GM12878 (cell line): ENCODE data around the gene CDK3. TPM values are rescaled to one million over a fixed set of nuclear protein-coding genes. Genes with fewer than 3 reads are reported as not detected.

ENCODE experiments used
- ATAC-seq: fragments of 200-7000 bp; cut with Tn5 transposase; 3 replicates; pipeline ENCODE4 v1.9.1; 2020; ENCODE audit warnings: mild to moderate bottlenecking, moderate library complexity
- BruUV-seq: library from RNA; stranded (reverse); fragments of 400-500 nt; replicated peaks from 2 replicates; lab custom pipeline; 2021; lab: Mats Ljungman, UMichigan
- CTCF ChIA-PET: fragments of 300-600 bp; sonication (Branson Sonifier 250); formaldehyde crosslinking; extraction: SDS; loops from one replicate; lab custom pipeline; 2021; ENCODE audit warnings: inconsistent platforms; lab: Yijun Ruan, JAX
- POLR2A ChIA-PET: fragments of 350-600 bp; formaldehyde crosslinking; extraction: SDS; loops from one replicate; lab custom pipeline; 2021; ENCODE audit warnings: inconsistent platforms; lab: Charles Lee
- RAD21 ChIA-PET: fragments of 300-600 bp; sonication (Branson Sonifier 250); formaldehyde crosslinking; loops from one replicate; lab custom pipeline; 2023; ENCODE audit warnings: antibody characterized with exemption; ENCODE audit not compliant: unreplicated experiment; lab: Charles Lee
- SMC1A ChIA-PET: fragments of 300-600 bp; sonication (Branson Sonifier 250); formaldehyde crosslinking; loops from one replicate; lab custom pipeline; 2023; ENCODE audit not compliant: unreplicated experiment, uncharacterized antibody; lab: Charles Lee
- DNase-seq: peaks from one replicate; pipeline ENCODE4 v3.0.0-alpha.2; 2011; ENCODE audit warnings: low read depth, low spot score
- FAIRE-seq: peaks from 3 replicates; lab custom pipeline; 2011; peaks lifted over from hg19 to GRCh38; lab: Jason Lieb, UNC
- H2AFZ ChIP-seq: 2 replicates; pipeline ENCODE4 v1.6.0; 2011; ENCODE audit warnings: low read depth, low read length, control low read depth; ENCODE audit not compliant: control insufficient read depth
- H3K27ac ChIP-seq: 2 replicates; pipeline ENCODE4 v1.5.1; 2011; ENCODE audit warnings: control low read depth; ENCODE audit not compliant: control insufficient read depth, insufficient read depth
- H3K27me3 ChIP-seq, 2 experiments: replicated peaks in 1 of 2; 2 replicates each; pipeline versions ENCODE4 v1.6.0 to v1.6.1; 2011; ENCODE audit warnings: low read length in 1 of 2; ENCODE audit not compliant: control insufficient read depth in 2 of 2, insufficient read depth in 2 of 2
- H3K36me3 ChIP-seq, 2 experiments: 2 replicates each; pipeline ENCODE4 v1.5.1; 2011; ENCODE audit warnings: low read length in 1 of 2; ENCODE audit not compliant: control insufficient read depth in 2 of 2, insufficient read depth in 2 of 2
- H3K4me1 ChIP-seq: 2 replicates; pipeline ENCODE4 v1.6.1; 2011; ENCODE audit warnings: mild to moderate bottlenecking, low read length, moderate library complexity, mixed read lengths; ENCODE audit not compliant: control insufficient read depth, insufficient read depth
- H3K4me2 ChIP-seq: 2 replicates; pipeline ENCODE4 v1.6.0; 2011; ENCODE audit warnings: control low read depth; ENCODE audit not compliant: control insufficient read depth, insufficient read depth
- H3K4me3 ChIP-seq: fragments of 200-600 bp; sonication (generic); 2 replicates; pipeline ENCODE4 v1.5.1; 2016
- H3K79me2 ChIP-seq: 2 replicates; pipeline ENCODE4 v1.6.0; 2011; ENCODE audit warnings: low read length; ENCODE audit not compliant: control insufficient read depth, insufficient read depth
- H3K9ac ChIP-seq: 2 replicates; pipeline ENCODE4 v1.8.0; 2011; ENCODE audit warnings: low read length, control low read depth, mixed read lengths; ENCODE audit not compliant: control insufficient read depth, insufficient read depth
- H3K9me3 ChIP-seq: replicated peaks from 3 replicates; pipeline ENCODE4 v1.5.1; 2011; ENCODE audit warnings: mild to moderate bottlenecking, low read length; ENCODE audit not compliant: control insufficient read depth, insufficient read depth
- H4K20me1 ChIP-seq: 2 replicates; pipeline ENCODE4 v1.6.0; 2011; ENCODE audit not compliant: control insufficient read depth, insufficient read depth
- KLF5 ChIP-seq: fragments of 450-650 bp; IDR thresholded peaks from 2 replicates; pipeline ENCODE4 v1.6.1; 2014; ENCODE audit warnings: mild to moderate bottlenecking; ENCODE audit not compliant: partially characterized antibody
- RUNX3 ChIP-seq: IDR thresholded peaks from 2 replicates; pipeline ENCODE4 v1.6.1; 2012; ENCODE audit warnings: low read length, inconsistent platforms
- SPI1 ChIP-seq: IDR thresholded peaks from 2 replicates; pipeline ENCODE4 v1.6.1; 2011; ENCODE audit warnings: low read depth, mild to moderate bottlenecking, low read length, moderate library complexity, borderline replicate concordance; ENCODE audit not compliant: insufficient read depth
- SRF ChIP-seq, 2 experiments: IDR thresholded peaks; 2 replicates each; pipeline ENCODE4 v1.6.1; 2011; ENCODE audit warnings: low read depth in 2 of 2, low read length in 2 of 2, mild to moderate bottlenecking in 1 of 2, moderate library complexity in 1 of 2
- whole genome bisulfite sequencing: methylation state at CpG from one replicate; pipeline ENCODE4 v1.1.6; 2016; ENCODE audit warnings: low lambda C conversion rate; ENCODE audit not compliant: insufficient replicate concordance, insufficient coverage; ENCODE audit errors: missing lambda C conversion rate; 5-methylcytosine and 5-hydroxymethylcytosine counted together
- in situ Hi-C: fragments of 300-500 bp; cut with MboI; formaldehyde crosslinking; loops from 9 replicates; pipeline ENCODE4 v1.14.3; 2018; ENCODE audit warnings: mixed read lengths
- intact Hi-C: fragments of 100-400 bp; cut with micrococcal nuclease; formaldehyde crosslinking; loops from one replicate; pipeline ENCODE4 v1.14.2; 2022; ENCODE audit not compliant: unreplicated experiment
- polyA plus RNA-seq, 11 experiments: library from polyadenylated mRNA; depleted of rRNA in 4 of 11; unstranded in 6 of 11; stranded (reverse) in 5 of 11; fragments of >200 nt; fragmentation: Nextera tagmentation in 4 of 11; fragmentation: Illumina TruSeq in 1 of 11; extraction: Ambion mirVana in 4 of 11; extraction: Trizol in 1 of 11; gene quantifications; 1 replicate in 1 of 11; 2 replicates in 10 of 11; pipeline versions ENCODE4 v1.2.1 to v1.2.3, GENCODE V29; 2011 to 2016; ENCODE audit warnings: inconsistent platforms in 2 of 11, missing spikeins in 2 of 11, low read depth in 1 of 11
- total RNA-seq, 4 experiments: library from RNA; depleted of rRNA in 3 of 4; stranded (reverse); fragments of >200 nt in 3 of 4; fragmentation: Illumina TruSeq in 1 of 4; extraction: Trizol in 1 of 4; gene quantifications; 2 replicates each; pipeline versions ENCODE4 v1.2.1 to v1.2.3, GENCODE V29; 2013 to 2021
- TF ChIP-seq, protein P1 (sequence below): IDR thresholded peaks from 2 replicates; pipeline ENCODE4 v1.6.1; 2011; ENCODE audit warnings: low read depth, low read length, improper control_type of control experiment, borderline replicate concordance

Gene CDK3
- total and polyA plus RNA-seq, 10 of the 15 experiments (the other 5 are each of a cell fraction or from before 2014, with no cell fraction given) = 1.1 to 7.1 (median 4.2) TPM

DNA sequence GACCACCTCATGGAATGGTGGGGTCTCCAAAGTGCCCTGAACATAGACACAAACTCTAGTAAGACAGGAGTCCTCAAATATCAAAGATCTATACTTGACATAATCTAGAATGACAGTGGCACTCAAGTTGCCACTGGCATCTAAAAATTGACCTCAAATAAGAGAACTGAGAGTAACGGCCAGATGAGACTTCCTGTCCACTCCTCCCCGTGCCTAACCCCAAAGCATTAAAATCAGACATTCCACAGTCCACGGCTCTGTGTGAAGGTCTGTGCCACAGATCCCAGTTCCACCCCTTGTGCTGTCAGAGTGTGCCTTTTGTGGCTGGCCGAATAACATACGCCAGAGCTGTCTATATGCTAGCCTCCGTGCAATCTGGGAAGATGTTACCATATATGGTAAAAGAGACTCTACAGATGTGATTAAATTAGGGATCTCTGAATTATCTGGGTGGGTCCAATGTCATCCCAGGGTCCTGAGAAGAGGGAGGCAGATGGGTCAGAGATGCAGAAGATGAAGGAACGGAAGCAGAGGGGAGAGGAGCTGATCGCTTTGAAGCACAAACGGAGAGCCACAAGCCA, 47.5 kb downstream of the CDK3 start:
- in situ Hi-C loops (no loop called here), intact Hi-C loops (no loop called here)
- Histone ChIP-seq H3K36me3 (peaks cover 39 to 46% of the 10 kb centered on the region in 2 experiments), H3K27me3 (no peaks in the 10 kb centered on the region), H3K9me3 (no peaks in the 10 kb centered on the region), H3K9ac (no peak overlapping the region), H3K4me1 (peaks cover 11% of the 10 kb centered on the region), H3K79me2 (no peaks in the 10 kb centered on the region), H3K4me2 (peak overlapping the region; percentile 41; the same call in 1 of the 2 replicates), H3K4me3 (no peak overlapping the region), H2AFZ (no peak overlapping the region), H4K20me1 (no peaks in the 10 kb centered on the region)
- BruUV-seq = no TSS peak
- 44% methylated on average over 9 of the region's 9 CpGs for WGBS
- ChIA-PET SMC1A (no interaction called here), RAD21 (no interaction called here), POLR2A (no interaction called here), CTCF (no interaction called here)
- ATAC-seq = peak; percentile 90
- DNase-seq = no peak
- FAIRE-seq = no peak
- TF ChIP-seq, protein P1, sequence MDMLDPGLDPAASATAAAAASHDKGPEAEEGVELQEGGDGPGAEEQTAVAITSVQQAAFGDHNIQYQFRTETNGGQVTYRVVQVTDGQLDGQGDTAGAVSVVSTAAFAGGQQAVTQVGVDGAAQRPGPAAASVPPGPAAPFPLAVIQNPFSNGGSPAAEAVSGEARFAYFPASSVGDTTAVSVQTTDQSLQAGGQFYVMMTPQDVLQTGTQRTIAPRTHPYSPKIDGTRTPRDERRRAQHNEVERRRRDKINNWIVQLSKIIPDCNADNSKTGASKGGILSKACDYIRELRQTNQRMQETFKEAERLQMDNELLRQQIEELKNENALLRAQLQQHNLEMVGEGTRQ = no peak
- peak; percentile 47; the same call in 1 of the 2 replicates for TF ChIP-seq RUNX3
- TF ChIP-seq KLF5 = no peak
- TF ChIP-seq SRF (IDR thresholded peaks at IDR 0.05; ENCODE audit: low read depth in 2 of 2, low read length in 2 of 2) = peak in 1 of 2 experiments; percentile 51; a peak in 1 of 4 replicates
- TF ChIP-seq SPI1 = peak; percentile 82; the same call in 1 of the 2 replicates
- TF ChIP-seq, all 136 proteins: peak for 3
- H3K27ac ChIP-seq = peak overlapping the region; percentile 25; the same call in 1 of the 2 replicates
